ENCODE measurements around the gene ITPA. TPM values are rescaled to one million over a fixed set of nuclear protein-coding genes. Genes with fewer than 3 reads are reported as not detected.

ITPA gene
- total and polyA plus RNA-seq, 2 of the 4 experiments (the other 2 are of a cell fraction): 32.4 to 49.0 TPM

DNA sequence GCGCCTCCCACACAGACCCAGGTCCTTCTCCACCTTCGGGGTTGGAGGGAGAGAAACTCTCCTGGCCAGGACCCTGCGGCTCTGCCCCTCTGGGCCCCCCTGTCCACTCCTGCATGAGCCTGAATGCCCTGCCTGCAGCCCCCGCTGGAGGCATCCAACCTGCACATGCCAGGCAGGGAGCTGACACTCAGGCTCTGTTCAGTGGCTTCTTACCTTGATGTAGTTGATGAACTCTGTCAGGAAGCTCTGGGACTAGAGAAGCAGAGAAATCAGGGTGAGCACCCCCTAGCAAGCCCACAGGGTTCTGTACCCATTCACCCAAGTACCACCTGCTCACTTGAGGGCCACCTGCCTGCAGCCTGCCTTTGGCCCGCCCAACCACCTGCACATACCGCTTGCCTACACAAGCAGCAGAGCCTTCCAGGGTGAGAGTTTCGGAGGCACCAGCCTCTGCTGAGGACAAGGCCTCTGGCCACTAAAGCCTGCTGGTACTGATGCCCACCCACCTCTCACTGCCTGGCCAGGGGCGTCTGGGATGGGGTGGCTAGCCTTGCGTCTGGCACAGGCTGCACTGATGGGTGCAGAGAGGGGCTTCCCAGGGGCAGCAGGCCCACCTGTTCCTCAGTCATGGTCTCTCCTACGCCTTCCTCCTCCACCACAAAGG lies 14.5 kb upstream of the ITPA start:
- ChIA-PET CTCF (no interaction called here), POLR2A (ENCODE audit: unreplicated experiment) (no interaction called here)
- no peak overlapping the region for H2BK120ac ChIP-seq (ENCODE audit: low read depth, low read length)
- H3K27ac ChIP-seq (ENCODE audit: insufficient read depth, low read length): no peak overlapping the region
- H2BK5ac ChIP-seq (ENCODE audit: low read depth, low read length, poor library complexity, severe bottlenecking): no peak overlapping the region
- H4K8ac ChIP-seq (ENCODE audit: low read depth in 2 of 2, low read length in 2 of 2): no peak overlapping the region
- no peak overlapping the region for H3K56ac ChIP-seq (ENCODE audit: extremely low read depth, insufficient read depth, low read length)
- no peak overlapping the region for H3K14ac ChIP-seq (replicated peaks; ENCODE audit: low read depth, low read length)
- no peak overlapping the region for H3K4ac ChIP-seq (ENCODE audit: low read depth, low read length)
- ATAC-seq (ENCODE audit: low read depth) (no peak), DNase-seq (no peak)
- TF ChIP-seq MXI1 (IDR thresholded peaks at IDR 0.05; ENCODE audit: borderline replicate concordance, low read depth, low read length) (no peak), MAFK (IDR thresholded peaks at IDR 0.05; ENCODE audit: low read depth, low read length) (no peak), BHLHE40 (IDR thresholded peaks at IDR 0.05; ENCODE audit: low read depth, low read length) (no peak), RCOR1 (IDR thresholded peaks at IDR 0.05; ENCODE audit: insufficient replicate concordance, low read length) (no peak), MAZ (IDR thresholded peaks at IDR 0.05; ENCODE audit: borderline replicate concordance, low read depth, low read length) (no peak), RFX5 (IDR thresholded peaks at IDR 0.05; ENCODE audit: low read depth, low read length) (no peak), RAD21 (IDR thresholded peaks at IDR 0.05; ENCODE audit: low read length) (no peak), SMC3 (IDR thresholded peaks at IDR 0.05; ENCODE audit: low read depth, low read length) (no peak)
- TF ChIP-seq, protein P1, sequence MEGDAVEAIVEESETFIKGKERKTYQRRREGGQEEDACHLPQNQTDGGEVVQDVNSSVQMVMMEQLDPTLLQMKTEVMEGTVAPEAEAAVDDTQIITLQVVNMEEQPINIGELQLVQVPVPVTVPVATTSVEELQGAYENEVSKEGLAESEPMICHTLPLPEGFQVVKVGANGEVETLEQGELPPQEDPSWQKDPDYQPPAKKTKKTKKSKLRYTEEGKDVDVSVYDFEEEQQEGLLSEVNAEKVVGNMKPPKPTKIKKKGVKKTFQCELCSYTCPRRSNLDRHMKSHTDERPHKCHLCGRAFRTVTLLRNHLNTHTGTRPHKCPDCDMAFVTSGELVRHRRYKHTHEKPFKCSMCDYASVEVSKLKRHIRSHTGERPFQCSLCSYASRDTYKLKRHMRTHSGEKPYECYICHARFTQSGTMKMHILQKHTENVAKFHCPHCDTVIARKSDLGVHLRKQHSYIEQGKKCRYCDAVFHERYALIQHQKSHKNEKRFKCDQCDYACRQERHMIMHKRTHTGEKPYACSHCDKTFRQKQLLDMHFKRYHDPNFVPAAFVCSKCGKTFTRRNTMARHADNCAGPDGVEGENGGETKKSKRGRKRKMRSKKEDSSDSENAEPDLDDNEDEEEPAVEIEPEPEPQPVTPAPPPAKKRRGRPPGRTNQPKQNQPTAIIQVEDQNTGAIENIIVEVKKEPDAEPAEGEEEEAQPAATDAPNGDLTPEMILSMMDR (conservative IDR thresholded peaks at IDR 0.05; ENCODE audit: low read depth, low read length): no peak
- TF ChIP-seq, protein P2, sequence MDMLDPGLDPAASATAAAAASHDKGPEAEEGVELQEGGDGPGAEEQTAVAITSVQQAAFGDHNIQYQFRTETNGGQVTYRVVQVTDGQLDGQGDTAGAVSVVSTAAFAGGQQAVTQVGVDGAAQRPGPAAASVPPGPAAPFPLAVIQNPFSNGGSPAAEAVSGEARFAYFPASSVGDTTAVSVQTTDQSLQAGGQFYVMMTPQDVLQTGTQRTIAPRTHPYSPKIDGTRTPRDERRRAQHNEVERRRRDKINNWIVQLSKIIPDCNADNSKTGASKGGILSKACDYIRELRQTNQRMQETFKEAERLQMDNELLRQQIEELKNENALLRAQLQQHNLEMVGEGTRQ (IDR thresholded peaks at IDR 0.05; ENCODE audit: low read depth, low read length): no peak
- H2BK15ac ChIP-seq (ENCODE audit: low read depth, low read length): no peak overlapping the region
- H3K18ac ChIP-seq (ENCODE audit: low read depth, low read length): no peak overlapping the region
- H3K9me3 ChIP-seq (ENCODE audit: control insufficient read depth, insufficient read depth, low read length): no peaks in the 10 kb centered on the region
- no peak overlapping the region for H3K4me2 ChIP-seq (ENCODE audit: low read depth, low read length)
- no peaks in the 10 kb centered on the region for H3K79me1 ChIP-seq (ENCODE audit: low read depth in 1 of 2, low read length in 2 of 2)
- H3K27me3 ChIP-seq (ENCODE audit: control insufficient read depth, insufficient read depth, low read length): no peaks in the 10 kb centered on the region
- H3K9me1 ChIP-seq (ENCODE audit: insufficient read depth, low read length): no peaks in the 10 kb centered on the region
- H2AK5ac ChIP-seq (ENCODE audit: low read depth, low read length): no peak overlapping the region
- no peak overlapping the region for H3K23ac ChIP-seq (ENCODE audit: low read depth, low read length)
- WGBS, 2 experiments (ENCODE audit: extremely low coverage in 2 of 2, insufficient read length in 1 of 2): 100% methylated on average over 2 of the region's 10 CpGs; no CpG with 5 or more reads in 1 of the 2 experiments
- no peak overlapping the region for H3K9ac ChIP-seq (ENCODE audit: low read depth, low read length)
- in situ Hi-C loops (cut with MboI; ENCODE audit: low sequenced_read_pairs) (no loop called here), intact Hi-C loops (cut with micrococcal nuclease) (no loop called here), dilution Hi-C loops (cut with HindIII; ENCODE audit: low sequenced_read_pairs, unreplicated experiment) (no loop called here)
- H3K36me3 ChIP-seq (ENCODE audit: control insufficient read depth, insufficient read depth, low read length): peaks cover 68% of the 10 kb centered on the region
- no peak overlapping the region for H2AK9ac ChIP-seq (replicated peaks; ENCODE audit: low read depth, low read length, poor library complexity)
- no peaks in the 10 kb centered on the region for H4K20me1 ChIP-seq (ENCODE audit: insufficient read depth, low read length)
- H3K4me1 ChIP-seq (ENCODE audit: control insufficient read depth, insufficient read depth, low read length): no peaks in the 10 kb centered on the region
- no peak overlapping the region for H4K5ac ChIP-seq (ENCODE audit: low read depth, low read length)
- no peak overlapping the region for H2BK20ac ChIP-seq (ENCODE audit: low read depth, low read length)
- BruUV-seq (replicated peaks): no TSS peak
- H4K91ac ChIP-seq (ENCODE audit: insufficient read depth, low read depth, low read length): no peak overlapping the region
- no peak overlapping the region for H2AFZ ChIP-seq (replicated peaks; ENCODE audit: low read length, poor library complexity)
- H3K4me3 ChIP-seq (ENCODE audit: insufficient read depth, low read depth, low read length): no peak overlapping the region

Data from IMR-90 (cell line).